Measurements from ENCODE around the gene SLC12A8.
A peak's percentile ranks its signal among the peaks of the same experiment; 100 is the strongest.

Gene SLC12A8

GRCh38 chr3:125219261-125219701 is 6.7 kb upstream of the SLC12A8 start:
- no peak overlapping the region for H3K27ac ChIP-seq
- DNase-seq (ENCODE audit: low read depth, low spot score), result no peak

- H3K27ac ChIP-seq, result no peak overlapping the region
- DNase-seq (ENCODE audit: low read depth, low spot score), result no peak
Measured at GRCh38 chr3:125214738-125215137, 2.2 kb upstream of the SLC12A8 start.

GRCh38 chr3:125213946-125214542 is 1.5 kb upstream of the SLC12A8 start:
- DNase-seq (ENCODE audit: low read depth, low spot score), result no peak
- no peak overlapping the region for H3K27ac ChIP-seq

- H3K27ac ChIP-seq, result no peak overlapping the region
- no peak for DNase-seq (ENCODE audit: low read depth, low spot score)
Measured at GRCh38 chr3:125213364-125213755, 812 bp upstream of the SLC12A8 start.

GRCh38 chr3:125212091-125212508 is 448 bp downstream of the SLC12A8 start:
- DNase-seq (ENCODE audit: low read depth, low spot score), result no peak
- H3K27ac ChIP-seq, result no peak overlapping the region

GRCh38 chr3:125211523-125212090 is 941 bp downstream of the SLC12A8 start:
- H3K27ac ChIP-seq, result no peak overlapping the region
- no peak for DNase-seq (ENCODE audit: low read depth, low spot score)

- no peak overlapping the region for H3K27ac ChIP-seq
- no peak for DNase-seq (ENCODE audit: low read depth, low spot score)
Measured at GRCh38 chr3:125207949-125208568, 4.5 kb downstream of the SLC12A8 start.

- DNase-seq (ENCODE audit: low read depth, low spot score), result no peak
- no peak overlapping the region for H3K27ac ChIP-seq
Measured at GRCh38 chr3:125207507-125207906, 5.0 kb downstream of the SLC12A8 start.

- DNase-seq (ENCODE audit: low read depth, low spot score), result no peak
- H3K27ac ChIP-seq, result no peak overlapping the region
Measured at GRCh38 chr3:125206934-125207333, 5.6 kb downstream of the SLC12A8 start.

- no peak overlapping the region for H3K27ac ChIP-seq
- DNase-seq (ENCODE audit: low read depth, low spot score), result no peak
Measured at GRCh38 chr3:125203731-125204130, 8.8 kb downstream of the SLC12A8 start.

GRCh38 chr3:125202197-125202596 is 10.4 kb downstream of the SLC12A8 start:
- no peak for DNase-seq (ENCODE audit: low read depth, low spot score)
- H3K27ac ChIP-seq, result no peak overlapping the region

GRCh38 chr3:125200731-125201139 is 11.8 kb downstream of the SLC12A8 start:
- no peak for DNase-seq (ENCODE audit: low read depth, low spot score)
- H3K27ac ChIP-seq, result no peak overlapping the region

GRCh38 chr3:125194849-125195601 is 17.5 kb downstream of the SLC12A8 start:
- no peak for DNase-seq (ENCODE audit: low read depth, low spot score)

GRCh38 chr3:125194061-125194848 is 18.3 kb downstream of the SLC12A8 start:
- peak overlapping the region; percentile 18 for H3K27ac ChIP-seq
- peak; percentile 48 for DNase-seq (ENCODE audit: low read depth, low spot score)

More at GRCh38 chr3:125194849-125195601, 17.5 kb downstream of the SLC12A8 start:
- H3K27ac ChIP-seq, result peak overlapping the region; percentile 18

GRCh38 chr3:125192190-125193035 is 20.1 kb downstream of the SLC12A8 start:
- DNase-seq (ENCODE audit: low read depth, low spot score), result no peak
- no peak overlapping the region for H3K27ac ChIP-seq

- DNase-seq (ENCODE audit: low read depth, low spot score), result no peak
- no peak overlapping the region for H3K27ac ChIP-seq
Measured at GRCh38 chr3:125191730-125192129, 20.8 kb downstream of the SLC12A8 start.

GRCh38 chr3:125191256-125191655 is 21.3 kb downstream of the SLC12A8 start:
- H3K27ac ChIP-seq, result no peak overlapping the region
- DNase-seq (ENCODE audit: low read depth, low spot score), result no peak

- H3K27ac ChIP-seq, result no peak overlapping the region
- DNase-seq (ENCODE audit: low read depth, low spot score), result no peak
Measured at GRCh38 chr3:125190786-125191185, 21.8 kb downstream of the SLC12A8 start.

- H3K27ac ChIP-seq, result no peak overlapping the region
- no peak for DNase-seq (ENCODE audit: low read depth, low spot score)
Measured at GRCh38 chr3:125189378-125190165, 23.0 kb downstream of the SLC12A8 start.

Measured in epithelial cell of prostate (primary cell).